ENCODE measurements around the gene F11.

GRCh38 chr4:186225848-186226247 is 40.1 kb upstream of the F11 start:
- TF ChIP-seq CTCF (IDR thresholded peaks at IDR 0.05) (no peak), POLR2A (IDR thresholded peaks at IDR 0.05) (no peak)
